Amniotic stem cell (primary cell): Measurements from ENCODE around the gene FUT3.

Source experiments
- DNase-seq: peaks from one replicate; lab custom pipeline; 2025; lab: John Stamatoyannopoulos, UW

Gene FUT3

GRCh38 chr19:5800361-5801270 is 50.6 kb downstream of the FUT3 start:
- no peak for DNase-seq

DNA sequence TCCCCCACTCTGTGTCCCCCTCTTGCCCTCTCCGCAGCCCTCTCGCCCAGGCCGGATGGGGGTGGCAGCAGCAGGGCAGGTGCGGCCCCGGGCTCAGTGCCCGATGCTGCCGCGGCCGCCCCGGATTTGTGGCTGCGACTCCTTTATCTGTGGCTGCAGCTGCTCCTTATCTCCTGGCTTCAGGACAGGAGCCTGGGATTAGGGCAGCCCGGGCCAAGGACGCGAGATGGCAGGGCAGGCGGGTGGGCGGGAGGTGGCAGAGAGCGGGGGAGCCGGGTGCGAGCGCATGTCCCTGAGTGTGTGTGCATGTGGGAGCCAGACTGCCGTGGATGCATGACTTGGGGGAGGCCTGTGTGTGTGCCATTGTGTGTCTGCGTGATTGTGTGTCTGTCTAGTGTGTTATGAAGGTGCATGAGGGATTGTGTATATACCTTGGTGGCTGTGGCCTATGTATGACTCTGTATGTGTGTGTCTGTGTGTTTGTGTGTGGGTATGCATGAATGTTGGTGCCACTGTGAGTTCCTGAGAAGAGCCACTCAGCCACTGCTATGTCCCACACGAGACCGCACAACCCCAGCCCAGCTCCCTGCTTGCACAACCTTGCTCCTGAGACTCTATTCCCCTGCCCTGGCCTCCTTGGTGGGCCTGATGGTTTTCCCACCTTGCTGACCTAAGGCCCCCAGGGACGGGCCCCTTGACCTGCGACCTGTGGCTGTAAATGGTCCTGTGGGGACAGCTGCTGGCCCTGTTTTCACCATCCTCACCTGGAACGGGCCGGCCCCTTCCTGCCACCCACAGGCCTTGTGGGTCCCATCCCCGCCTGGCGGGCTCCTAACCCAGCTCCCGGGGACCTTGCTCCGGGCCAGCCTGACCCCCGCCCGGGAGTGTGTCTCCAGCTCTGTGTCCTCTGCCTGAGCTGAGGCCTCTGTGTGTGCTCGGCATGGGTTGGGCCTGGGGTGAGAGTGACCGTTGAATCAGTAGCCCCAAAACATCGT is 51.7 kb downstream of the FUT3 start:
- no peak for DNase-seq

GRCh38 chr19:5798244-5798643 is 53.0 kb downstream of the FUT3 start:
- no peak for DNase-seq

DNA sequence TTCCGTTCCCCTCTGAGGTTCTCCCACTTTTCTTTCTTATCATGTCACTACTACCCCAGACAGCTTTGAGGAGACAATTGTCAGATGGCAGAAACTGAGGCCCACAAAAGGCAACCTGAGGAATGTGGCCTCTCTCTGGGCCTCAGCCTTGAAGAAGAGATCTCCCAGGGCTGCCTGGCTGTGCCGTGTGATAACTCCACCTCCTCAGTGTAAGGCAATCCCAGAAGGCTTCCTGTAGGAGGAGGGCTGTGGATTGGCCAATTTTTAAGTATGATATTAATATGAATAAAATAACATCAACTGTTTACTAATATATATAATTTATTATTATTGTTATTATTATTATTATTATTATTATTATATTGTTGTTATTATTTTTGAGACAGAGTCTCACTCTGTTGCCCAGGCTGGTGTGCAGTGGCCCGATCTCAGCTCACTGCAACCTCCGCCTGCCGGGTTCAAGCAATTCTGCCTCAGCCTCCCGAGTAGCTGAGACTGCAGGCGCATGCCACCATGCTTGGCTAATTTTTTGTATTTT is 55.8 kb downstream of the FUT3 start:
- no peak for DNase-seq

- no peak for DNase-seq
These were observed 58.1 kb downstream of the FUT3 start for GRCh38 chr19:5793188-5793587.
